K562 (cell line): ENCODE measurements around the gene SCP2. TPM values are rescaled to one million over a fixed set of nuclear protein-coding genes. Genes with fewer than 3 reads are reported as not detected.
A peak's percentile ranks its signal among the peaks of the same experiment; 100 is the strongest.

ENCODE experiments used
- ATAC-seq: fragments of 200-7000 bp; cut with Tn5 transposase; 3 replicates; pipeline ENCODE4 v1.9.1; 2020; ENCODE audit warnings: moderate library complexity
- BruUV-seq: library from RNA; stranded (reverse); fragments of 400-500 nt; replicated peaks from 2 replicates; lab custom pipeline; 2021; lab: Mats Ljungman, UMichigan
- CTCF ChIA-PET: fragments of 300-600 bp; formaldehyde crosslinking; extraction: SDS; loops from one replicate; lab custom pipeline; 2021; ENCODE audit warnings: low intra/inter-chr PET ratio; lab: Yijun Ruan, JAX
- POLR2A ChIA-PET: fragments of 300-600, 350-650 bp; sonication (Branson Sonifier 250); formaldehyde crosslinking; extraction: SDS; loops from one replicate; lab custom pipeline; 2021; ENCODE audit warnings: antibody characterized with exemption, inconsistent platforms; lab: Yijun Ruan, JAX
- DNase-seq, 4 experiments: peaks; one replicate each; pipeline versions ENCODE4 v3.0.0 to v3.0.0-alpha.2; 2011 to 2018; ENCODE audit warnings: low spot score in 3 of 4, mixed read lengths in 3 of 4; ENCODE audit errors: extremely low read depth in 1 of 4
- FAIRE-seq: peaks from 2 replicates; lab custom pipeline; 2011; peaks lifted over from hg19 to GRCh38; lab: Jason Lieb, UNC
- H2AFZ ChIP-seq: 2 replicates; pipeline ENCODE4 v1.6.0; 2011; ENCODE audit warnings: low read depth, low read length, control low read depth, inconsistent platforms
- H3K27ac ChIP-seq: fragments of 200-600 bp; 3 replicates; pipeline ENCODE4 v1.8.0; 2011; ENCODE audit warnings: low read depth, mild to moderate bottlenecking, control low read depth, inconsistent platforms, low read length, moderate library complexity, mixed read lengths; ENCODE audit errors: extremely low read depth
- H3K27me3 ChIP-seq, 2 experiments: fragments of 300-600 bp in 1 of 2; 2 replicates in 1 of 2; 3 replicates in 1 of 2; pipeline versions ENCODE4 v1.6.0 to v1.8.0; 2011; ENCODE audit warnings: inconsistent platforms in 2 of 2, low read length in 2 of 2, mild to moderate bottlenecking in 1 of 2, mixed read lengths in 1 of 2, moderate library complexity in 1 of 2; ENCODE audit not compliant: control insufficient read depth in 2 of 2, insufficient read depth in 2 of 2
- H3K36me3 ChIP-seq: fragments of 300-600 bp; 3 replicates; pipeline ENCODE4 v1.8.0; 2011; ENCODE audit warnings: mild to moderate bottlenecking, low read length, inconsistent platforms; ENCODE audit not compliant: control insufficient read depth, insufficient read depth
- H3K4me1 ChIP-seq, 2 experiments: fragments of 200-600 bp in 1 of 2; replicated peaks in 1 of 2; 2 replicates in 1 of 2; 3 replicates in 1 of 2; pipeline versions ENCODE4 v1.5.1 to v1.8.0; 2011; ENCODE audit warnings: inconsistent platforms in 2 of 2, low read length in 2 of 2, mild to moderate bottlenecking in 1 of 2, mixed read lengths in 1 of 2, moderate library complexity in 1 of 2; ENCODE audit not compliant: control insufficient read depth in 2 of 2, insufficient read depth in 2 of 2
- H3K4me2 ChIP-seq: 2 replicates; pipeline ENCODE4 v1.6.1; 2011; ENCODE audit warnings: low read length, control low read depth, inconsistent platforms, mixed read lengths; ENCODE audit not compliant: insufficient read depth
- H3K4me3 ChIP-seq: fragments of 200-600 bp; sonication (generic), shearing (Covaris generic); 2 replicates; pipeline ENCODE4 v1.5.1; 2016; ENCODE audit warnings: control low read depth, inconsistent platforms
- H3K79me2 ChIP-seq: fragments of 200-600 bp; 3 replicates; pipeline ENCODE4 v1.8.0; 2011; ENCODE audit warnings: low read length, inconsistent platforms; ENCODE audit not compliant: control insufficient read depth, insufficient read depth
- H3K9ac ChIP-seq, 2 experiments: 2 replicates each; pipeline versions ENCODE4 v1.6.0 to v1.6.1; 2011; ENCODE audit warnings: low read depth in 2 of 2, low read length in 2 of 2, control low read depth in 1 of 2, inconsistent platforms in 1 of 2, mild to moderate bottlenecking in 1 of 2, mixed read lengths in 1 of 2; ENCODE audit not compliant: insufficient read depth in 1 of 2
- H3K9me1 ChIP-seq: one replicate; pipeline ENCODE4 v1.6.0; 2011; ENCODE audit warnings: inconsistent platforms, mild to moderate bottlenecking, low read length, moderate library complexity; ENCODE audit not compliant: control insufficient read depth, insufficient read depth
- H3K9me3 ChIP-seq: replicated peaks from 2 replicates; pipeline ENCODE4 v1.5.1; 2011; ENCODE audit warnings: low read depth, low read length, inconsistent platforms; ENCODE audit not compliant: control insufficient read depth, insufficient read depth
- H4K20me1 ChIP-seq: replicated peaks from 2 replicates; pipeline ENCODE4 v1.6.1; 2011; ENCODE audit warnings: low read length, inconsistent platforms, mixed read lengths; ENCODE audit not compliant: control insufficient read depth, insufficient read depth
- ATF7 ChIP-seq: fragments of 450-650 bp; IDR thresholded peaks from 2 replicates; pipeline ENCODE4 v1.7.1; 2014; ENCODE audit warnings: mild to moderate bottlenecking, moderate library complexity
- BRD4 ChIP-seq: fragments of 200-600 bp; sonication (generic); IDR thresholded peaks from 2 replicates; pipeline ENCODE4 v1.6.1; 2017; ENCODE audit warnings: inconsistent platforms
- CSDE1 ChIP-seq, 2 experiments: fragments of 450-650 bp; IDR thresholded peaks; 2 replicates each; pipeline ENCODE4 v1.6.1; 2016; ENCODE audit warnings: mild to moderate bottlenecking in 1 of 2
- ELF1 ChIP-seq: fragments of 200-800 bp; sonication (Bioruptor generic); IDR thresholded peaks from 2 replicates; pipeline ENCODE4 v1.6.1; 2016; ENCODE audit warnings: missing genetic modification characterization, missing compliant biosample characterization
- ZBTB8A ChIP-seq: fragments of 450-650 bp; IDR thresholded peaks from 2 replicates; pipeline ENCODE4 v1.6.1; 2018; ENCODE audit warnings: mild to moderate bottlenecking, moderate library complexity; ENCODE audit not compliant: partially characterized antibody
- ZFP36 ChIP-seq: fragments of 150-350 bp; IDR thresholded peaks from 2 replicates; pipeline ENCODE4 v1.6.1; 2018; ENCODE audit warnings: low read length, low read depth; ENCODE audit not compliant: partially characterized antibody
- ZNF507 ChIP-seq: conservative IDR thresholded peaks from 2 replicates; pipeline ENCODE4 v1.6.1; 2017; ENCODE audit warnings: missing genetic modification characterization, missing compliant biosample characterization
- ZNF764 ChIP-seq: fragments of 250-450 bp; sonication (Bioruptor Pico); IDR thresholded peaks from 2 replicates; pipeline ENCODE4 v1.4.0; 2020; ENCODE audit warnings: low read depth, mild to moderate bottlenecking, moderate library complexity
- WGBS: fragments of 100-300 bp; shearing (Covaris generic); methylation state at CpG from one replicate; pipeline ENCODE4 v1.1.6; 2016; ENCODE audit warnings: low coverage, mixed read lengths; ENCODE audit not compliant: insufficient coverage; ENCODE audit errors: missing lambda C conversion rate; 5-methylcytosine and 5-hydroxymethylcytosine counted together
- in situ Hi-C: fragments of 300-500 bp; cut with MboI; formaldehyde crosslinking; loops from 4 replicates; pipeline ENCODE4 v1.15.0; 2018; ENCODE audit warnings: inconsistent platforms, mixed read lengths
- intact Hi-C: fragments of 100-400 bp; cut with micrococcal nuclease; formaldehyde crosslinking; loops from 2 replicates; pipeline ENCODE4 v1.14.2; 2022
- polyA plus RNA-seq, 8 experiments: library from polyadenylated mRNA; depleted of rRNA in 4 of 8; stranded (reverse) in 5 of 8; unstranded in 3 of 8; fragments of >200 nt; fragmentation: Nextera tagmentation in 2 of 8; fragmentation: Illumina TruSeq in 1 of 8; extraction: Ambion mirVana in 2 of 8; extraction: Trizol in 1 of 8; gene quantifications; 2 replicates each; pipeline versions ENCODE4 v1.2.1 to v1.2.3, GENCODE V29; 2011 to 2014; ENCODE audit warnings: inconsistent platforms in 1 of 8, missing spikeins in 1 of 8
- total RNA-seq, 7 experiments: library from RNA; depleted of rRNA in 6 of 7; stranded (reverse); fragments of >200 nt in 6 of 7; fragmentation: Illumina TruSeq in 2 of 7; extraction: Trizol in 2 of 7; gene quantifications; 2 replicates each; pipeline versions ENCODE4 v1.2.1 to v1.2.3, GENCODE V29; 2011 to 2021; ENCODE audit warnings: low replicate concordance in 1 of 7
- TF ChIP-seq, protein P1 (sequence below): fragments of 250-450 bp; sonication (Bioruptor Pico); IDR thresholded peaks from 2 replicates; pipeline ENCODE4 v1.5.0; 2022; ENCODE audit warnings: mild to moderate bottlenecking
- TF ChIP-seq, protein P2 (sequence below): fragments of 450-650 bp; IDR thresholded peaks from 2 replicates; pipeline ENCODE4 v1.6.1; 2017; ENCODE audit warnings: mild to moderate bottlenecking, moderate library complexity
- TF ChIP-seq, protein P3 (sequence below), 2 experiments: fragments of 450-650 bp; IDR thresholded peaks; 2 replicates each; pipeline ENCODE4 v1.6.1; 2016
- TF ChIP-seq, protein P4 (sequence below): fragments of 450-650 bp; IDR thresholded peaks from 2 replicates; pipeline ENCODE4 v1.6.1; 2017; ENCODE audit warnings: antibody characterized with exemption, mild to moderate bottlenecking

Gene SCP2
- total and polyA plus RNA-seq, 9 of the 15 experiments (the other 6 are each of a cell fraction or from before 2014, with no cell fraction given), result 63.8 to 258 (median 106) TPM

DNA sequence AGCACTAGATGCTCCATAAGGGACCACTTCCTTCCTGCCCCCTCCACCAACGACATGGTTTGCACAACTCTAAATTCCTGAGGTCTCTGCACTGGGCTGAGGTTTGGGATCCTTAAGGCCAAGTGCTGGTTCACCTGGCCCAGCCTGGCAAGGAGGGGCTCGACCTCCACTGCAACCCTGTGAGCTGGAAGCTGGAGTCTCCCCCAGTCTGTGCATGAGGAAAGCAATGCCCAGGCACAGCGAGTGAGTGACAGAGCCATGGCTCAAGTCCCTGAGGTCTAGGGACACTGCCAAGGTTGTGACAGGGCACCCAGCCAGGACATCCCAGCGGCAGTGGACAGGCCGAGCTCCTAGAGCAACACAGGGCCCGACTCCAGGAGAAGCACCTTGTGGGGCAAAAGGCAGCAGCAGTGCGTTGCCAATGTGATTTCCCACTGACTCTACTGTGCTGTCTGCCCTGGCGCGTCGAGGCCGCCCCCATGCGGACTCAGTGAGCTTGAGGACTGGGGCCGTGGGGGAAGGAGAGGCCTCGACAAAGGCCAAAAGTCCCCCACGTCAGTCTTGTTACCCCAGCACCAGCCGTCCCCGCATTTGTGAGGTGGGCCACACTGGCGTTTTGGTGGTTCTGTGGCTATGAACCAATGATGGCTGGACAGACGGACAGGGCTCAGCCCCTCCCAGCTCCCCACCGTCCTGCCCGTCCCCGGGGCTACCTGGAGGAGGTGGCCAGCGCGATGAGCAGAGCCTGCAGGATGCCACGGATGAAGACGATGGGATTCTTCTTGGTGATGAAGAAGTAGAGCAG, 165.0 kb downstream of the SCP2 start:
- Histone ChIP-seq H3K4me1 (peaks cover 8 to 57% of the 10 kb centered on the region in 2 experiments; a peak in 3 of 5 replicates), H3K9ac (no peak overlapping the region), H3K4me2 (no peak overlapping the region), H2AFZ (no peak overlapping the region), H3K9me1 (no peaks in the 10 kb centered on the region), H3K27me3 (peaks cover 29 to 52% of the 10 kb centered on the region in 2 experiments), H3K4me3 (no peak overlapping the region), H3K36me3 (no peaks in the 10 kb centered on the region), H3K27ac (no peak overlapping the region), H3K79me2 (no peaks in the 10 kb centered on the region), H4K20me1 (no peaks in the 10 kb centered on the region), H3K9me3 (peaks cover 18% of the 10 kb centered on the region)
- peak; percentile 24 for ATAC-seq
- in situ Hi-C loops, result no loop called here
- BruUV-seq, result no TSS peak
- WGBS, result 15% methylated on average over 26 of the region's 26 CpGs
- peak in 1 of 4 experiments; percentile 21 for DNase-seq
- POLR2A ChIA-PET, result interaction anchor here (0.5 to 1.1 kb wide), 2 partner anchors 10 to 258 kb away, joined by 3 to 4 read pairs; no protein-coding TSS in a partner anchor
- intact Hi-C loops, result no loop called here
- CTCF ChIA-PET, result no interaction called here
- FAIRE-seq, result no peak
- no peak for TF ChIP-seq CSDE1 (IDR thresholded peaks at IDR 0.05)
- TF ChIP-seq ATF7, result no peak
- TF ChIP-seq, protein P1, sequence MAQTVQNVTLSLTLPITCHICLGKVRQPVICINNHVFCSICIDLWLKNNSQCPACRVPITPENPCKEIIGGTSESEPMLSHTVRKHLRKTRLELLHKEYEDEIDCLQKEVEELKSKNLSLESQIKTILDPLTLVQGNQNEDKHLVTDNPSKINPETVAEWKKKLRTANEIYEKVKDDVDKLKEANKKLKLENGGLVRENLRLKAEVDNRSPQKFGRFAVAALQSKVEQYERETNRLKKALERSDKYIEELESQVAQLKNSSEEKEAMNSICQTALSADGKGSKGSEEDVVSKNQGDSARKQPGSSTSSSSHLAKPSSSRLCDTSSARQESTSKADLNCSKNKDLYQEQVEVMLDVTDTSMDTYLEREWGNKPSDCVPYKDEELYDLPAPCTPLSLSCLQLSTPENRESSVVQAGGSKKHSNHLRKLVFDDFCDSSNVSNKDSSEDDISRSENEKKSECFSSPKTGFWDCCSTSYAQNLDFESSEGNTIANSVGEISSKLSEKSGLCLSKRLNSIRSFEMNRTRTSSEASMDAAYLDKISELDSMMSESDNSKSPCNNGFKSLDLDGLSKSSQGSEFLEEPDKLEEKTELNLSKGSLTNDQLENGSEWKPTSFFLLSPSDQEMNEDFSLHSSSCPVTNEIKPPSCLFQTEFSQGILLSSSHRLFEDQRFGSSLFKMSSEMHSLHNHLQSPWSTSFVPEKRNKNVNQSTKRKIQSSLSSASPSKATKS (CRISPR knock-in tag), result no peak
- TF ChIP-seq ZFP36, result peak; percentile 16
- TF ChIP-seq ZNF764 (CRISPR knock-in tag), result no peak
- TF ChIP-seq ELF1 (tag), result no peak
- no peak for TF ChIP-seq BRD4
- no peak for TF ChIP-seq ZBTB8A
- TF ChIP-seq ZNF507 (tag), result no peak
- TF ChIP-seq, protein P2, sequence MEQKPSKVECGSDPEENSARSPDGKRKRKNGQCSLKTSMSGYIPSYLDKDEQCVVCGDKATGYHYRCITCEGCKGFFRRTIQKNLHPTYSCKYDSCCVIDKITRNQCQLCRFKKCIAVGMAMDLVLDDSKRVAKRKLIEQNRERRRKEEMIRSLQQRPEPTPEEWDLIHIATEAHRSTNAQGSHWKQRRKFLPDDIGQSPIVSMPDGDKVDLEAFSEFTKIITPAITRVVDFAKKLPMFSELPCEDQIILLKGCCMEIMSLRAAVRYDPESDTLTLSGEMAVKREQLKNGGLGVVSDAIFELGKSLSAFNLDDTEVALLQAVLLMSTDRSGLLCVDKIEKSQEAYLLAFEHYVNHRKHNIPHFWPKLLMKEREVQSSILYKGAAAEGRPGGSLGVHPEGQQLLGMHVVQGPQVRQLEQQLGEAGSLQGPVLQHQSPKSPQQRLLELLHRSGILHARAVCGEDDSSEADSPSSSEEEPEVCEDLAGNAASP, result no peak
- TF ChIP-seq, protein P3, sequence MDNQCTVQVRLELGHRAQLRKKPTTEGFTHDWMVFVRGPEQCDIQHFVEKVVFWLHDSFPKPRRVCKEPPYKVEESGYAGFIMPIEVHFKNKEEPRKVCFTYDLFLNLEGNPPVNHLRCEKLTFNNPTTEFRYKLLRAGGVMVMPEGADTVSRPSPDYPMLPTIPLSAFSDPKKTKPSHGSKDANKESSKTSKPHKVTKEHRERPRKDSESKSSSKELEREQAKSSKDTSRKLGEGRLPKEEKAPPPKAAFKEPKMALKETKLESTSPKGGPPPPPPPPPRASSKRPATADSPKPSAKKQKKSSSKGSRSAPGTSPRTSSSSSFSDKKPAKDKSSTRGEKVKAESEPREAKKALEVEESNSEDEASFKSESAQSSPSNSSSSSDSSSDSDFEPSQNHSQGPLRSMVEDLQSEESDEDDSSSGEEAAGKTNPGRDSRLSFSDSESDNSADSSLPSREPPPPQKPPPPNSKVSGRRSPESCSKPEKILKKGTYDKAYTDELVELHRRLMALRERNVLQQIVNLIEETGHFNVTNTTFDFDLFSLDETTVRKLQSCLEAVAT (IDR thresholded peaks at IDR 0.05), result no peak
- TF ChIP-seq, protein P4, sequence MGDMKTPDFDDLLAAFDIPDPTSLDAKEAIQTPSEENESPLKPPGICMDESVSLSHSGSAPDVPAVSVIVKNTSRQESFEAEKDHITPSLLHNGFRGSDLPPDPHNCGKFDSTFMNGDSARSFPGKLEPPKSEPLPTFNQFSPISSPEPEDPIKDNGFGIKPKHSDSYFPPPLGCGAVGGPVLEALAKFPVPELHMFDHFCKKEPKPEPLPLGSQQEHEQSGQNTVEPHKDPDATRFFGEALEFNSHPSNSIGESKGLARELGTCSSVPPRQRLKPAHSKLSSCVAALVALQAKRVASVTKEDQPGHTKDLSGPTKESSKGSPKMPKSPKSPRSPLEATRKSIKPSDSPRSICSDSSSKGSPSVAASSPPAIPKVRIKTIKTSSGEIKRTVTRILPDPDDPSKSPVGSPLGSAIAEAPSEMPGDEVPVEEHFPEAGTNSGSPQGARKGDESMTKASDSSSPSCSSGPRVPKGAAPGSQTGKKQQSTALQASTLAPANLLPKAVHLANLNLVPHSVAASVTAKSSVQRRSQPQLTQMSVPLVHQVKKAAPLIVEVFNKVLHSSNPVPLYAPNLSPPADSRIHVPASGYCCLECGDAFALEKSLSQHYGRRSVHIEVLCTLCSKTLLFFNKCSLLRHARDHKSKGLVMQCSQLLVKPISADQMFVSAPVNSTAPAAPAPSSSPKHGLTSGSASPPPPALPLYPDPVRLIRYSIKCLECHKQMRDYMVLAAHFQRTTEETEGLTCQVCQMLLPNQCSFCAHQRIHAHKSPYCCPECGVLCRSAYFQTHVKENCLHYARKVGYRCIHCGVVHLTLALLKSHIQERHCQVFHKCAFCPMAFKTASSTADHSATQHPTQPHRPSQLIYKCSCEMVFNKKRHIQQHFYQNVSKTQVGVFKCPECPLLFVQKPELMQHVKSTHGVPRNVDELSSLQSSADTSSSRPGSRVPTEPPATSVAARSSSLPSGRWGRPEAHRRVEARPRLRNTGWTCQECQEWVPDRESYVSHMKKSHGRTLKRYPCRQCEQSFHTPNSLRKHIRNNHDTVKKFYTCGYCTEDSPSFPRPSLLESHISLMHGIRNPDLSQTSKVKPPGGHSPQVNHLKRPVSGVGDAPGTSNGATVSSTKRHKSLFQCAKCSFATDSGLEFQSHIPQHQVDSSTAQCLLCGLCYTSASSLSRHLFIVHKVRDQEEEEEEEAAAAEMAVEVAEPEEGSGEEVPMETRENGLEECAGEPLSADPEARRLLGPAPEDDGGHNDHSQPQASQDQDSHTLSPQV, result no peak
